Astrocyte (in vitro differentiated cells and primary cell): ENCODE data around the gene PHLPP2. TPM values are rescaled to one million over a fixed set of nuclear protein-coding genes. Genes with fewer than 3 reads are reported as not detected.
"Not testable (repeated sequence)": the region's sequence is repeated elsewhere in the genome, so short reads cannot be mapped to it uniquely, and the experiment has no call there.

ENCODE experiments used
- DNase-seq: peaks from one replicate; pipeline ENCODE4 v3.0.0-alpha.2; 2010; ENCODE audit warnings: low read depth
- FAIRE-seq: peaks from 2 replicates; lab custom pipeline; 2011; peaks lifted over from hg19 to GRCh38; lab: Jason Lieb, UNC
- H2AFZ ChIP-seq: 2 replicates; pipeline ENCODE4 v1.6.0; 2012; ENCODE audit warnings: low read depth, low read length, inconsistent platforms
- H3K27ac ChIP-seq: 2 replicates; pipeline ENCODE4 v1.5.1; 2011; ENCODE audit warnings: low read depth, low read length, inconsistent platforms
- H3K27me3 ChIP-seq: 2 replicates; pipeline ENCODE4 v1.6.0; 2011; ENCODE audit warnings: low read length, inconsistent platforms; ENCODE audit not compliant: insufficient read depth
- H3K36me3 ChIP-seq: 2 replicates; pipeline ENCODE4 v1.5.1; 2011; ENCODE audit warnings: low read length, inconsistent platforms; ENCODE audit not compliant: insufficient read depth
- H3K4me1 ChIP-seq: 2 replicates; pipeline ENCODE4 v1.5.1; 2011; ENCODE audit warnings: low read length, inconsistent platforms; ENCODE audit not compliant: insufficient read depth
- H3K4me2 ChIP-seq: 2 replicates; pipeline ENCODE4 v1.6.0; 2012; ENCODE audit warnings: low read length, inconsistent platforms
- H3K4me3 ChIP-seq: 2 replicates; pipeline ENCODE4 v1.5.1; 2011; ENCODE audit warnings: low read depth, mild to moderate bottlenecking, low read length, inconsistent platforms; ENCODE audit not compliant: insufficient read depth
- H3K79me2 ChIP-seq: 2 replicates; pipeline ENCODE4 v1.6.0; 2012; ENCODE audit warnings: mild to moderate bottlenecking, low read length, inconsistent platforms; ENCODE audit not compliant: insufficient read depth
- H3K9ac ChIP-seq: 2 replicates; pipeline ENCODE4 v1.6.0; 2012; ENCODE audit warnings: mild to moderate bottlenecking, low read length, inconsistent platforms
- H3K9me3 ChIP-seq: 2 replicates; pipeline ENCODE4 v1.5.1; 2012; ENCODE audit warnings: low read depth, mild to moderate bottlenecking, low read length, inconsistent platforms; ENCODE audit not compliant: insufficient read depth
- H4K20me1 ChIP-seq: 2 replicates; pipeline ENCODE4 v1.6.0; 2012; ENCODE audit warnings: low read length, inconsistent platforms; ENCODE audit not compliant: insufficient read depth
- H3K27ac Mint-ChIP-seq: one replicate; pipeline ENCODE4 v1.8.0; 2021; ENCODE audit warnings: mild to moderate bottlenecking, mixed read lengths; ENCODE audit not compliant: unreplicated experiment
- H3K27me3 Mint-ChIP-seq: one replicate; pipeline ENCODE4 v1.8.0; 2021; ENCODE audit warnings: low read depth, mixed read lengths; ENCODE audit not compliant: unreplicated experiment
- H3K36me3 Mint-ChIP-seq: one replicate; pipeline ENCODE4 v1.8.0; 2021; ENCODE audit warnings: low read depth, mixed read lengths; ENCODE audit not compliant: unreplicated experiment
- H3K4me1 Mint-ChIP-seq: one replicate; pipeline ENCODE4 v1.8.0; 2021; ENCODE audit warnings: low read depth, mixed read lengths; ENCODE audit not compliant: unreplicated experiment
- H3K4me3 Mint-ChIP-seq: one replicate; pipeline ENCODE4 v1.8.0; 2021; ENCODE audit warnings: mild to moderate bottlenecking, moderate library complexity, mixed read lengths; ENCODE audit not compliant: unreplicated experiment
- H3K9me3 Mint-ChIP-seq: one replicate; pipeline ENCODE4 v1.8.0; 2021; ENCODE audit warnings: mild to moderate bottlenecking, mixed read lengths; ENCODE audit not compliant: unreplicated experiment
- CTCF ChIP-seq: IDR thresholded peaks from 2 replicates; pipeline ENCODE4 v1.5.1; 2011; ENCODE audit warnings: low read depth, mild to moderate bottlenecking, inconsistent platforms, low read length, moderate library complexity; ENCODE audit not compliant: insufficient read depth
- EZH2 ChIP-seq: IDR thresholded peaks from 2 replicates; pipeline ENCODE4 v1.6.1; 2012; ENCODE audit warnings: mild to moderate bottlenecking, low read length, inconsistent platforms; ENCODE audit not compliant: insufficient read depth
- total RNA-seq: library from RNA; stranded (reverse); gene quantifications from 2 replicates; pipeline ENCODE4 v1.2.1, GENCODE V29; 2021

The PHLPP2 gene
- total RNA-seq, 1 donor from 2014 or later, result 5.4 TPM

- H3K4me1 ChIP-seq, result no peaks in the 10 kb centered on the region
- peaks cover 13% of the 10 kb centered on the region for H3K36me3 ChIP-seq
- DNase-seq, result peak; percentile 26
- peaks cover 5% of the 10 kb centered on the region for H4K20me1 ChIP-seq
- H3K79me2 ChIP-seq, result peaks cover 5% of the 10 kb centered on the region
- Mint-ChIP-seq H3K9me3 (no peaks in the 10 kb centered on the region), H3K4me1 (no peaks in the 10 kb centered on the region), H3K36me3 (no peaks in the 10 kb centered on the region), H3K4me3 (no peak overlapping the region), H3K27ac (no peak overlapping the region), H3K27me3 (no peaks in the 10 kb centered on the region)
- H3K4me3 ChIP-seq, result no peak overlapping the region
- FAIRE-seq, result no peak
- H3K9ac ChIP-seq, result no peak overlapping the region
- H3K27me3 ChIP-seq, result no peaks in the 10 kb centered on the region
- no peak overlapping the region for H2AFZ ChIP-seq
- no peak overlapping the region for H3K27ac ChIP-seq
- no peak overlapping the region for H3K4me2 ChIP-seq
- H3K9me3 ChIP-seq, result no peaks in the 10 kb centered on the region
- TF ChIP-seq CTCF (no peak), EZH2 (no peak)
Measured at GRCh38 chr16:71693164-71693563, 31.3 kb downstream of the PHLPP2 start.

- no peak overlapping the region for H3K27ac Mint-ChIP-seq
- no peak overlapping the region for H2AFZ ChIP-seq
- DNase-seq, result no peak
- TF ChIP-seq EZH2, result no peak
- no peak for TF ChIP-seq CTCF
- H3K27me3 Mint-ChIP-seq, result no peaks in the 10 kb centered on the region
- H3K9me3 Mint-ChIP-seq, result no peaks in the 10 kb centered on the region
- no peak overlapping the region for H3K4me3 ChIP-seq
- no peaks in the 10 kb centered on the region for H3K4me1 Mint-ChIP-seq
- peaks cover 5% of the 10 kb centered on the region for H3K79me2 ChIP-seq
- H3K9ac ChIP-seq, result no peak overlapping the region
- H3K36me3 ChIP-seq, result peaks cover 13% of the 10 kb centered on the region
- H3K9me3 ChIP-seq, result no peaks in the 10 kb centered on the region
- H3K27ac ChIP-seq, result no peak overlapping the region
- no peaks in the 10 kb centered on the region for H3K4me1 ChIP-seq
- FAIRE-seq, result no peak
- no peaks in the 10 kb centered on the region for H3K36me3 Mint-ChIP-seq
- H3K4me2 ChIP-seq, result no peak overlapping the region
- H3K27me3 ChIP-seq, result no peaks in the 10 kb centered on the region
- peaks cover 5% of the 10 kb centered on the region for H4K20me1 ChIP-seq
- H3K4me3 Mint-ChIP-seq, result no peak overlapping the region
Measured at GRCh38 chr16:71689901-71690300, 34.6 kb downstream of the PHLPP2 start.

- H3K79me2 ChIP-seq, result no peaks in the 10 kb centered on the region
- TF ChIP-seq EZH2 (no peak), CTCF (no peak)
- no peak overlapping the region for H3K27ac ChIP-seq
- H2AFZ ChIP-seq, result no peak overlapping the region
- Mint-ChIP-seq H3K9me3 (no peaks in the 10 kb centered on the region), H3K36me3 (no peaks in the 10 kb centered on the region), H3K27me3 (no peaks in the 10 kb centered on the region), H3K4me3 (no peak overlapping the region), H3K27ac (no peak overlapping the region), H3K4me1 (no peaks in the 10 kb centered on the region)
- no peak for FAIRE-seq
- H3K9me3 ChIP-seq, result no peaks in the 10 kb centered on the region
- no peak overlapping the region for H3K4me3 ChIP-seq
- no peak overlapping the region for H3K9ac ChIP-seq
- no peaks in the 10 kb centered on the region for H3K27me3 ChIP-seq
- H3K4me2 ChIP-seq, result no peak overlapping the region
- no peaks in the 10 kb centered on the region for H4K20me1 ChIP-seq
- no peak for DNase-seq
- peaks cover 13% of the 10 kb centered on the region for H3K36me3 ChIP-seq
- no peaks in the 10 kb centered on the region for H3K4me1 ChIP-seq
Measured at GRCh38 chr16:71687861-71688260, 36.6 kb downstream of the PHLPP2 start.

DNA sequence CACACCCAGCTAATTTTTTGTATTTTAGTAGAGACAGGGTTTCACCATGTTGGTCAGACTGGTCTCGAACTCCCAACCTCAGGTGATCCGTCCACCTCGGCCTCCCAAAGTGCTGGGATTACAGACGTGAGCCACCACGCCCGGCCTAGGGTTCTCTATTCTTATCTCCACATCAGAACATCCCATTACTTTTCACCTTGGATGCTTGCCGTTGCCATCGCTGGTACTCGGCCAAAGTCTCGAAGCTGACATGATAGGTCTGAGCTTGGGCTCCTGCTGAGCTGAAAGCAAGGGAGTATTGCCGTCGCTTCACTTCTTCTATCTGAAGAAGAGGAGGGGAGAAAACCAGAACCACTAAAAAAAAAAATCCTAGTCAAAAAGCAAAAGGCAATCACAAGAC lies 40.2 kb downstream of the PHLPP2 start:
- not testable (repeated sequence) for H3K27me3 ChIP-seq, FAIRE-seq, H3K27ac Mint-ChIP-seq

More for the DNA sequence above, 40.2 kb downstream of the PHLPP2 start:
- not testable (repeated sequence) for H4K20me1 ChIP-seq, H3K79me2 ChIP-seq, DNase-seq, H3K9me3 ChIP-seq, H3K4me1 ChIP-seq, H2AFZ ChIP-seq, H3K4me2 ChIP-seq, H3K4me1 Mint-ChIP-seq, H3K36me3 Mint-ChIP-seq, H3K9me3 Mint-ChIP-seq, H3K27me3 Mint-ChIP-seq, H3K4me3 ChIP-seq, H3K9ac ChIP-seq, H3K27ac ChIP-seq, H3K4me3 Mint-ChIP-seq
- H3K36me3 ChIP-seq, result peaks cover 18% of the 10 kb centered on the region
